H9 (cell line): ENCODE measurements around the gene ZFP42. TPM values are rescaled to one million over a fixed set of nuclear protein-coding genes. Genes with fewer than 3 reads are reported as not detected.

ENCODE experiments used
- DNase-seq: peaks from one replicate; pipeline ENCODE4 v3.0.0-alpha.2; 2017
- H2AFZ ChIP-seq: one replicate; pipeline ENCODE4 v1.6.1; 2013; ENCODE audit warnings: mild to moderate bottlenecking, low read length, control low read depth, moderate library complexity
- H2AK5ac ChIP-seq: 2 replicates; pipeline ENCODE4 v1.6.1; 2013; ENCODE audit warnings: low read length, control low read depth, mixed read lengths; ENCODE audit not compliant: insufficient read length
- H2BK120ac ChIP-seq: one replicate; pipeline ENCODE4 v1.6.1; 2013; ENCODE audit warnings: low read depth, mild to moderate bottlenecking, low read length, control low read depth, inconsistent platforms; ENCODE audit not compliant: poor library complexity, severe bottlenecking
- H2BK12ac ChIP-seq: 2 replicates; pipeline ENCODE4 v1.6.1; 2013; ENCODE audit warnings: low read length, control low read depth, mixed read lengths, low read depth; ENCODE audit not compliant: insufficient read length
- H2BK15ac ChIP-seq: 2 replicates; pipeline ENCODE4 v1.6.1; 2013; ENCODE audit warnings: low read depth, low read length, control low read depth
- H2BK20ac ChIP-seq: one replicate; pipeline ENCODE4 v1.6.1; 2013; ENCODE audit warnings: low read depth, mild to moderate bottlenecking, low read length, control low read depth, inconsistent platforms; ENCODE audit not compliant: poor library complexity, severe bottlenecking
- H2BK5ac ChIP-seq: 2 replicates; pipeline ENCODE4 v1.6.1; 2013; ENCODE audit warnings: low read length, control low read depth, mixed read lengths; ENCODE audit not compliant: insufficient read length
- H3K14ac ChIP-seq: 2 replicates; pipeline ENCODE4 v1.6.1; 2013; ENCODE audit warnings: low read length, control low read depth; ENCODE audit not compliant: insufficient read depth
- H3K18ac ChIP-seq: 2 replicates; pipeline ENCODE4 v1.6.1; 2013; ENCODE audit warnings: low read depth, mild to moderate bottlenecking, mixed read lengths, low read length, control low read depth; ENCODE audit not compliant: insufficient read length
- H3K23ac ChIP-seq: 2 replicates; pipeline ENCODE4 v1.6.1; 2013; ENCODE audit warnings: low read length, control low read depth, mixed read lengths, low read depth; ENCODE audit not compliant: insufficient read length
- H3K23me2 ChIP-seq: 2 replicates; pipeline ENCODE4 v1.6.1; 2013; ENCODE audit warnings: low read depth, mild to moderate bottlenecking, mixed read lengths, low read length, control low read depth; ENCODE audit not compliant: insufficient read length, poor library complexity, severe bottlenecking
- H3K27ac ChIP-seq: 2 replicates; pipeline ENCODE4 v1.5.1; 2013; ENCODE audit warnings: low read length, control low read depth, mixed read lengths, low read depth; ENCODE audit not compliant: insufficient read length
- H3K27me3 ChIP-seq: 2 replicates; pipeline ENCODE4 v1.6.1; 2013; ENCODE audit warnings: low read length, control low read depth, inconsistent platforms; ENCODE audit not compliant: insufficient read depth
- H3K4ac ChIP-seq: 2 replicates; pipeline ENCODE4 v1.6.1; 2013; ENCODE audit warnings: low read depth, mild to moderate bottlenecking, control low read depth, inconsistent platforms, low read length, moderate library complexity
- H3K4me1 ChIP-seq: 2 replicates; pipeline ENCODE4 v1.6.1; 2013; ENCODE audit warnings: low read length, control low read depth, inconsistent platforms; ENCODE audit not compliant: insufficient read depth
- H3K4me2 ChIP-seq: 2 replicates; pipeline ENCODE4 v1.6.1; 2013; ENCODE audit warnings: low read length, control low read depth, mixed read lengths; ENCODE audit not compliant: insufficient read length, insufficient read depth
- H3K56ac ChIP-seq: 2 replicates; pipeline ENCODE4 v1.6.1; 2013; ENCODE audit warnings: low read depth, mild to moderate bottlenecking, mixed read lengths, low read length, control low read depth; ENCODE audit not compliant: insufficient read length
- H3K79me1 ChIP-seq: 2 replicates; pipeline ENCODE4 v1.6.1; 2013; ENCODE audit warnings: low read depth, mild to moderate bottlenecking, moderate library complexity, low read length, control low read depth, inconsistent platforms; ENCODE audit not compliant: insufficient read depth, poor library complexity, severe bottlenecking
- H3K79me2 ChIP-seq: 2 replicates; pipeline ENCODE4 v1.6.1; 2013; ENCODE audit warnings: low read length, control low read depth, inconsistent platforms; ENCODE audit not compliant: insufficient read depth
- H3K9ac ChIP-seq: 2 replicates; pipeline ENCODE4 v1.6.1; 2013; ENCODE audit warnings: low read length, control low read depth, mixed read lengths; ENCODE audit not compliant: insufficient read length; ENCODE audit errors: extremely low read depth
- H3K9me3 ChIP-seq: one replicate; pipeline ENCODE4 v1.6.1; 2013; ENCODE audit warnings: low read depth, low read length, inconsistent platforms; ENCODE audit not compliant: control insufficient read depth
- H3T11ph ChIP-seq: one replicate; pipeline ENCODE4 v1.6.1; 2013; ENCODE audit warnings: mild to moderate bottlenecking, low read length, control low read depth, inconsistent platforms
- H4K20me1 ChIP-seq: one replicate; pipeline ENCODE4 v1.6.1; 2013; ENCODE audit not compliant: control insufficient read depth, insufficient read length, insufficient read depth
- H4K5ac ChIP-seq: 2 replicates; pipeline ENCODE4 v1.6.1; 2013; ENCODE audit warnings: low read depth, mild to moderate bottlenecking, mixed read lengths, low read length, control low read depth; ENCODE audit not compliant: insufficient read length
- H4K8ac ChIP-seq: replicated peaks from 2 replicates; pipeline ENCODE4 v1.6.1; 2013; ENCODE audit warnings: low read length, control low read depth, mixed read lengths, low read depth; ENCODE audit not compliant: insufficient read length
- H4K91ac ChIP-seq: 2 replicates; pipeline ENCODE4 v1.6.1; 2013; ENCODE audit warnings: low read depth, mild to moderate bottlenecking, moderate library complexity, mixed read lengths, low read length, control low read depth; ENCODE audit not compliant: insufficient read length
- H3K27ac Mint-ChIP-seq, 3 experiments: 2 replicates in 2 of 3; 3 replicates in 1 of 3; pipeline ENCODE4 v1.8.0; 2020 to 2021; ENCODE audit warnings: mixed read lengths in 3 of 3, mild to moderate bottlenecking in 1 of 3, moderate library complexity in 1 of 3
- H3K27me3 Mint-ChIP-seq: 2 replicates; pipeline ENCODE4 v1.8.0; 2021; ENCODE audit warnings: low read depth, mild to moderate bottlenecking, moderate library complexity, mixed read lengths
- H3K36me3 Mint-ChIP-seq, 3 experiments: 2 replicates in 2 of 3; 3 replicates in 1 of 3; pipeline ENCODE4 v1.8.0; 2020 to 2021; ENCODE audit warnings: low read depth in 3 of 3, mixed read lengths in 3 of 3; ENCODE audit not compliant: insufficient read depth in 1 of 3
- H3K4me1 Mint-ChIP-seq, 2 experiments: 2 replicates each; pipeline ENCODE4 v1.8.0; 2020; ENCODE audit warnings: mixed read lengths in 2 of 2
- H3K4me3 Mint-ChIP-seq, 2 experiments: 2 replicates in 1 of 2; 3 replicates in 1 of 2; pipeline ENCODE4 v1.8.0; 2020 to 2021; ENCODE audit warnings: mild to moderate bottlenecking in 2 of 2, mixed read lengths in 2 of 2, moderate library complexity in 1 of 2
- H3K9me3 Mint-ChIP-seq, 2 experiments: 2 replicates in 1 of 2; 3 replicates in 1 of 2; pipeline ENCODE4 v1.8.0; 2020; ENCODE audit warnings: mild to moderate bottlenecking in 2 of 2, mixed read lengths in 2 of 2, moderate library complexity in 1 of 2
- WGBS: extraction: QIAGEN DNeasy Blood & Tissue Kit; methylation state at CpG from one replicate; pipeline ENCODE4 v1.1.7; 2013; ENCODE audit warnings: missing lambda C conversion rate, low lambda C conversion rate, mixed read lengths; ENCODE audit not compliant: insufficient read length; ENCODE audit errors: extremely low coverage; 5-methylcytosine and 5-hydroxymethylcytosine counted together
- total RNA-seq: library from RNA; stranded (reverse); gene quantifications from 2 replicates; pipeline ENCODE4 v1.2.1, GENCODE V29; 2021
- TF ChIP-seq, protein P1 (sequence below): fragments of 200-600 bp; sonication (generic); conservative IDR thresholded peaks from 3 replicates; pipeline ENCODE4 v1.8.0; 2021; ENCODE audit warnings: antibody characterized with exemption, mild to moderate bottlenecking

The ZFP42 gene
- total RNA-seq, 1 experiment from 2014 or later = 193 TPM

DNA sequence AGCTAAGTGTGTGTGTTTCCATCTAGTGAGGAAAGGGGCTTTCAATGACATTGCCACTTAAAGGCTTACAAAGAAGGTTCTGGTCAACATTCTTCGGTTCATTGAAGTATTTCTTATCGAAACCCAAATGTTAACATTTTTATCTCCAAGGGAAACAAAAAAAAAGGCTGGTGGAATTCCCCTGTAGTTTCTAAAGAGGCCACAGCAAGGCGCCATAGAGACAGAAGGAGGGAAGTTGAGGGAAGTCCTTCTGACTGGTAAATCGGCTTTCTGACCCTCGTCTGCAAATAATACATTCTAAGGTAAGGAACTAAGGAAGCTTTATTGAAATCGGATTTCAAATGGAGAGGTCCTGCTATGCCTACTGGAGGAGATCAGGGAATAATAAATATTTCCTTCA lies 1.7 kb upstream of the ZFP42 start:
- peak overlapping the region; percentile 29 for H2BK120ac ChIP-seq
- H3K79me1 ChIP-seq = no peaks in the 10 kb centered on the region
- H3K56ac ChIP-seq = no peak overlapping the region
- no peaks in the 10 kb centered on the region for H3K9me3 ChIP-seq
- H3K4me1 ChIP-seq = peaks cover 7% of the 10 kb centered on the region; the same call in 1 of the 2 replicates
- H3T11ph ChIP-seq = no peak overlapping the region
- H4K91ac ChIP-seq = no peak overlapping the region
- no peak overlapping the region for H3K9ac ChIP-seq
- H3K79me2 ChIP-seq = peaks cover 26% of the 10 kb centered on the region
- H3K27ac ChIP-seq = peak overlapping the region; percentile 9
- Mint-ChIP-seq H3K27me3 (0 out of 2 replicates have a peak, but pooled peaks cover 1% of the 10 kb centered on the region), H3K9me3 (peaks cover 11 to 14% of the 10 kb centered on the region in 2 experiments), H3K4me1 (peaks cover 17 to 27% of the 10 kb centered on the region in 2 experiments), H3K27ac (peak overlapping the region in 2 of 3 experiments; percentile 33 to 36; a peak in 3 of 7 replicates), H3K4me3 (no peak overlapping the region), H3K36me3 (peaks cover 23 to 35% (median 28%) of the 10 kb centered on the region in 3 experiments; a peak in 6 of 7 replicates)
- no peak overlapping the region; the same call in 1 of the 2 replicates for H3K4ac ChIP-seq
- H4K5ac ChIP-seq = peak overlapping the region; percentile 40
- H4K20me1 ChIP-seq = no peaks in the 10 kb centered on the region
- TF ChIP-seq, protein P1, sequence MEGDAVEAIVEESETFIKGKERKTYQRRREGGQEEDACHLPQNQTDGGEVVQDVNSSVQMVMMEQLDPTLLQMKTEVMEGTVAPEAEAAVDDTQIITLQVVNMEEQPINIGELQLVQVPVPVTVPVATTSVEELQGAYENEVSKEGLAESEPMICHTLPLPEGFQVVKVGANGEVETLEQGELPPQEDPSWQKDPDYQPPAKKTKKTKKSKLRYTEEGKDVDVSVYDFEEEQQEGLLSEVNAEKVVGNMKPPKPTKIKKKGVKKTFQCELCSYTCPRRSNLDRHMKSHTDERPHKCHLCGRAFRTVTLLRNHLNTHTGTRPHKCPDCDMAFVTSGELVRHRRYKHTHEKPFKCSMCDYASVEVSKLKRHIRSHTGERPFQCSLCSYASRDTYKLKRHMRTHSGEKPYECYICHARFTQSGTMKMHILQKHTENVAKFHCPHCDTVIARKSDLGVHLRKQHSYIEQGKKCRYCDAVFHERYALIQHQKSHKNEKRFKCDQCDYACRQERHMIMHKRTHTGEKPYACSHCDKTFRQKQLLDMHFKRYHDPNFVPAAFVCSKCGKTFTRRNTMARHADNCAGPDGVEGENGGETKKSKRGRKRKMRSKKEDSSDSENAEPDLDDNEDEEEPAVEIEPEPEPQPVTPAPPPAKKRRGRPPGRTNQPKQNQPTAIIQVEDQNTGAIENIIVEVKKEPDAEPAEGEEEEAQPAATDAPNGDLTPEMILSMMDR = peak; percentile 85
- no peak overlapping the region for H4K8ac ChIP-seq
- no peak overlapping the region for H2BK5ac ChIP-seq
- no peak overlapping the region for H3K23ac ChIP-seq
- H2BK20ac ChIP-seq = no peak overlapping the region
- peak overlapping the region; percentile 93 for H2AFZ ChIP-seq
- peak overlapping the region; percentile 6 for H2BK12ac ChIP-seq
- no peak overlapping the region for H3K14ac ChIP-seq
- peaks cover 3% of the 10 kb centered on the region for H3K23me2 ChIP-seq
- no peak overlapping the region for H2BK15ac ChIP-seq
- peak overlapping the region; percentile 33 for H2AK5ac ChIP-seq
- no peaks in the 10 kb centered on the region for H3K27me3 ChIP-seq
- WGBS = no CpG with 5 or more reads among the region's 6 CpGs
- peak overlapping the region; percentile 43 for H3K18ac ChIP-seq
- H3K4me2 ChIP-seq = peak overlapping the region; percentile 6
- DNase-seq = peak; percentile 72
